Measurements from ENCODE around the gene GRM8. TPM values are rescaled to one million over a fixed set of nuclear protein-coding genes. Genes with fewer than 3 reads are reported as not detected.

Gene GRM8
- total and polyA plus RNA-seq, 10 of the 15 experiments (the other 5 are each of a cell fraction or from before 2014, with no cell fraction given), result 0.33 to 7.1 (median 0.45) TPM; not detected in 2

DNA sequence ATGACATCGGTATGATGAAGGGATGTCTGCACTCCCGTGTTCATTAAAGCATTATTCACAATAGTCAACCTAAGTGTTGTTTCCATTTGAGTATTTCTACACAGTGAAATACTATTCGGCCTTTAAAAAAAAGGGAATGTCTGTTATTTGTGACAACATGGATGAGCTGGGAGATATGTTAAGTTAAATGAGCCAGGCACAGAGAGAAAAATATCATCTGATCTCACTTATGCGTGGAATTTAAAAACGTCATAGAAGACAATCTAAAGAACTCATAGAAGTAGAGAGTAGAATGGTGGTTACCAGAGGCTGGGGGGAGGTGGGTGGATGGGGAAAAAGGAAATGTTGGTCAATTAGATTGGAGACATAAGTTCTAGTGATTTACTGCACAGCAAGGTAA lies 753.3 kb downstream of the GRM8 start:
- Histone ChIP-seq H4K20me1 (ENCODE audit: control insufficient read depth, insufficient read depth) (no peaks in the 10 kb centered on the region), H3K4me2 (ENCODE audit: control insufficient read depth, insufficient read depth) (no peak overlapping the region), H3K27me3 (replicated peaks in 1 of 2; ENCODE audit: control insufficient read depth in 2 of 2, insufficient read depth in 2 of 2, low read length in 1 of 2) (no peaks in the 10 kb centered on the region), H3K4me1 (ENCODE audit: control insufficient read depth, insufficient read depth, low read length) (no peaks in the 10 kb centered on the region), H3K9me3 (replicated peaks; ENCODE audit: control insufficient read depth, insufficient read depth, low read length) (no peaks in the 10 kb centered on the region), H3K27ac (ENCODE audit: control insufficient read depth, insufficient read depth) (no peak overlapping the region), H3K4me3 (no peak overlapping the region), H2AFZ (ENCODE audit: control insufficient read depth, low read depth, low read length) (no peak overlapping the region), H3K9ac (ENCODE audit: control insufficient read depth, insufficient read depth, low read length) (no peak overlapping the region), H3K79me2 (ENCODE audit: control insufficient read depth, insufficient read depth, low read length) (no peaks in the 10 kb centered on the region), H3K36me3 (ENCODE audit: control insufficient read depth in 2 of 2, insufficient read depth in 2 of 2, low read length in 1 of 2) (no peaks in the 10 kb centered on the region)
- WGBS (ENCODE audit: insufficient coverage, insufficient replicate concordance, low lambda C conversion rate, missing lambda C conversion rate), result 83% methylated on average over 5 of the region's 5 CpGs
- BruUV-seq (replicated peaks), result no TSS peak
- intact Hi-C loops (cut with micrococcal nuclease; ENCODE audit: unreplicated experiment) (no loop called here), in situ Hi-C loops (cut with MboI) (no loop called here)
- ChIA-PET CTCF (no interaction called here), SMC1A (ENCODE audit: uncharacterized antibody, unreplicated experiment) (interaction anchor here (0.7 to 1.4 kb wide), 3 partner anchors 15 to 283 kb away, joined by 3 read pairs; no protein-coding TSS in a partner anchor), POLR2A (no interaction called here), RAD21 (ENCODE audit: unreplicated experiment) (no interaction called here)
- TF ChIP-seq IRF3 (IDR thresholded peaks at IDR 0.05) (no peak), DPF2 (IDR thresholded peaks at IDR 0.05) (no peak), FOXK2 (IDR thresholded peaks at IDR 0.05) (no peak), POLR2AphosphoS2 (IDR thresholded peaks at IDR 0.05; ENCODE audit: low read depth, low read length) (no peak), NR2C1 (IDR thresholded peaks at IDR 0.05) (no peak), RB1 (IDR thresholded peaks at IDR 0.05; ENCODE audit: borderline replicate concordance) (no peak), TCF3 (IDR thresholded peaks at IDR 0.05; ENCODE audit: borderline replicate concordance, insufficient read depth, low read depth, low read length) (no peak)
- no peak for ATAC-seq
- FAIRE-seq, result no peak
- no peak for DNase-seq (ENCODE audit: low read depth, low spot score)

DNA sequence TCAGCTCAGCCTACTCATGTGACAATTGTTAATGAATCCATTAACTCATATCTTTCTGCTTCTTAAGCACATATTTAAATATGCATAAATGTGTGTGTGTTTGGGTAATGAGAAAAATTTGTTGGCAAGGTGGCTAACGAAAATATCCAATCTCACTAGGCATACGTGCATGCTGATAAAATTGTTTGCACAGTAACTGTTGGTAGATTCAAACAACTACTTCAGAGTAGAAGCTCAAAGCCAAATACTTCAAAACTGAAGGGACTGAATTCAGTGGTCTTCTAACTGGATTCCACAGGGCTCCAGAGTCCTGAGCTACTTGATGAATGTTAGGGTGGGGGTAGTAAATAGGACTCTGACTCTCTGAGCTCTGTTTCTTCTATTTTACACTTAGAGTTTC lies 757.0 kb downstream of the GRM8 start:
- FAIRE-seq (no peak), DNase-seq (ENCODE audit: low read depth, low spot score) (no peak), ATAC-seq (no peak)
- RAD21 ChIA-PET (ENCODE audit: unreplicated experiment), result no interaction called here
- Histone ChIP-seq H3K9ac (ENCODE audit: control insufficient read depth, insufficient read depth, low read length) (no peak overlapping the region), H3K79me2 (ENCODE audit: control insufficient read depth, insufficient read depth, low read length) (no peaks in the 10 kb centered on the region), H4K20me1 (ENCODE audit: control insufficient read depth, insufficient read depth) (no peaks in the 10 kb centered on the region), H3K4me3 (no peak overlapping the region), H3K4me1 (ENCODE audit: control insufficient read depth, insufficient read depth, low read length) (no peaks in the 10 kb centered on the region), H3K9me3 (replicated peaks; ENCODE audit: control insufficient read depth, insufficient read depth, low read length) (no peaks in the 10 kb centered on the region; the same call in 2 of the 3 replicates), H3K36me3 (ENCODE audit: control insufficient read depth in 2 of 2, insufficient read depth in 2 of 2, low read length in 1 of 2) (no peaks in the 10 kb centered on the region), H3K27me3 (replicated peaks in 1 of 2; ENCODE audit: control insufficient read depth in 2 of 2, insufficient read depth in 2 of 2, low read length in 1 of 2) (no peaks in the 10 kb centered on the region), H2AFZ (ENCODE audit: control insufficient read depth, low read depth, low read length) (no peak overlapping the region), H3K27ac (ENCODE audit: control insufficient read depth, insufficient read depth) (no peak overlapping the region), H3K4me2 (ENCODE audit: control insufficient read depth, insufficient read depth) (no peak overlapping the region)
- CTCF ChIA-PET, result interaction anchor here (0.8 kb wide), 1 partner anchor 233 kb away, joined by 3 read pairs; no protein-coding TSS in a partner anchor
- no TSS peak for BruUV-seq (replicated peaks)
- intact Hi-C loops (cut with micrococcal nuclease; ENCODE audit: unreplicated experiment) (no loop called here), in situ Hi-C loops (cut with MboI) (no loop called here)
- 54% methylated on average over 2 of the region's 2 CpGs for WGBS (ENCODE audit: insufficient coverage, insufficient replicate concordance, low lambda C conversion rate, missing lambda C conversion rate)
- POLR2A ChIA-PET, result no interaction called here
- SMC1A ChIA-PET (ENCODE audit: uncharacterized antibody, unreplicated experiment), result interaction anchor here (0.7 to 1.1 kb wide), 2 partner anchors 15 to 20 kb away, joined by 3 to 4 read pairs; no protein-coding TSS in a partner anchor
- TF ChIP-seq PML (IDR thresholded peaks at IDR 0.05; ENCODE audit: low read length) (no peak), E4F1 (IDR thresholded peaks at IDR 0.05; ENCODE audit: borderline replicate concordance, partially characterized antibody) (no peak), ZSCAN29 (IDR thresholded peaks at IDR 0.05) (no peak), BACH1 (IDR thresholded peaks at IDR 0.05; ENCODE audit: borderline replicate concordance) (no peak), MXI1 (IDR thresholded peaks at IDR 0.05; ENCODE audit: low read depth, low read length) (no peak), IRF5 (IDR thresholded peaks at IDR 0.05; ENCODE audit: borderline replicate concordance) (no peak)

Data from GM12878 (cell line).